ENCODE measurements around the gene UNC80. TPM values are rescaled to one million over a fixed set of nuclear protein-coding genes. Genes with fewer than 3 reads are reported as not detected.

The UNC80 gene
- total RNA-seq, 2 donors from 2014 or later, result not detected

Other genes starting within 250 kb of the UNC80 start
- gene RPE, start 230.8 kb downstream of the UNC80 start, total RNA-seq, result 10 to 100 TPM; 40.0 to 47.4 TPM

All from posterior vena cava (tissue), 2 donors.